Kidney (tissue), 14 donors: Measurements from ENCODE around the gene NF1. TPM values are rescaled to one million over a fixed set of nuclear protein-coding genes. Genes with fewer than 3 reads are reported as not detected.
"Not testable (repeated sequence)": the region's sequence is repeated elsewhere in the genome, so short reads cannot be mapped to it uniquely, and the experiment has no call there.

Experiments
- DNase-seq, 5 donors: peaks; one replicate each; pipeline ENCODE4 v3.0.0-alpha.2; 2013 to 2020
- FAIRE-seq: peaks from 2 replicates; lab custom pipeline; 2012; peaks lifted over from hg19 to GRCh38; lab: Jason Lieb, UNC
- H3K27ac ChIP-seq, 2 donors: one replicate each; pipeline ENCODE4 v1.7.0; 2013; ENCODE audit warnings: low read depth in 2 of 2, low read length in 2 of 2, inconsistent platforms in 1 of 2
- H3K27me3 ChIP-seq: one replicate; pipeline ENCODE4 v1.7.1; 2013; ENCODE audit warnings: low read length, inconsistent platforms; ENCODE audit not compliant: control insufficient read depth, insufficient read depth
- H3K36me3 ChIP-seq, 3 donors: one replicate each; pipeline versions ENCODE4 v1.7.0 to v1.7.1; 2013; ENCODE audit warnings: low read length in 3 of 3, control low read depth in 1 of 3, inconsistent platforms in 1 of 3; ENCODE audit not compliant: insufficient read depth in 3 of 3, control insufficient read depth in 2 of 3
- H3K4me1 ChIP-seq, 3 donors: one replicate each; pipeline versions ENCODE4 v1.7.0 to v1.7.1; 2013; ENCODE audit warnings: low read length in 3 of 3, inconsistent platforms in 1 of 3, low read depth in 1 of 3; ENCODE audit not compliant: control insufficient read depth in 2 of 3, insufficient read depth in 2 of 3
- H3K4me3 ChIP-seq, 3 donors: one replicate each; pipeline versions ENCODE4 v1.7.0 to v1.8.1; 2013; ENCODE audit warnings: low read length in 3 of 3, control low read depth in 1 of 3, inconsistent platforms in 1 of 3
- H3K9ac ChIP-seq, 3 donors: one replicate each; pipeline versions ENCODE4 v1.7.0 to v1.7.1; 2013; ENCODE audit warnings: low read length in 3 of 3, control low read depth in 1 of 3, inconsistent platforms in 1 of 3
- H3K9me3 ChIP-seq, 3 donors: one replicate each; pipeline versions ENCODE4 v1.7.0 to v1.7.1; 2013; ENCODE audit warnings: low read length in 3 of 3, control low read depth in 1 of 3, inconsistent platforms in 1 of 3; ENCODE audit not compliant: control insufficient read depth in 2 of 3, insufficient read depth in 1 of 3
- CTCF ChIP-seq: IDR thresholded peaks from 3 replicates; pipeline ENCODE4 v1.5.1; 2012; ENCODE audit warnings: mild to moderate bottlenecking, moderate library complexity, borderline replicate concordance; ENCODE audit not compliant: insufficient read depth; ENCODE audit errors: extremely low read depth
- intact Hi-C: fragments of 100-400 bp; cut with DNase I; formaldehyde crosslinking; loops from one replicate; pipeline ENCODE4 v1.11.1; 2022
- polyA plus RNA-seq: library from polyadenylated mRNA; stranded (reverse); fragments of 350-450 nt; fragmentation: Illumina TruSeq; extraction: RNeasy Lipid Tissue Mini Kit (QIAGEN cat#74804); gene quantifications from one replicate; pipeline ENCODE4 v1.2.3, GENCODE V29; 2014; ENCODE audit warnings: low read depth, low replicate concordance; ENCODE audit not compliant: insufficient read depth
- total RNA-seq: library from RNA; stranded (reverse); fragmentation: NEBNext Ultra II Directional; extraction: Animal tissue kit (Norgen Biotek cat#: 25700); gene quantifications from one replicate; pipeline ENCODE4 v1.2.1, GENCODE V29; 2021
- donor health status: control.
- donor health status: control.
- donor health status: control.
- donor health status: control.
- donor health status: control.
- donor health status: DM: yes; HTN: yes; CAD: no.
- donor health status: Normal renal cell carcinoma (clear cell type).

Gene NF1
- total and polyA plus RNA-seq, 2 donors from 2014 or later = 7.8 to 61.3 TPM

GRCh38 chr17:31310260-31310659 lies 215.5 kb downstream of the NF1 start:
- H3K4me3 ChIP-seq = no peak overlapping the region
- FAIRE-seq (no peak), DNase-seq (no peak)
- no peaks in the 10 kb centered on the region for H3K4me1 ChIP-seq
- no peaks in the 10 kb centered on the region for H3K9me3 ChIP-seq
- no peaks in the 10 kb centered on the region for H3K27me3 ChIP-seq
- H3K36me3 ChIP-seq = no peaks in the 10 kb centered on the region
- intact Hi-C loops = no loop called here
- TF ChIP-seq CTCF = no peak
- no peak overlapping the region for H3K27ac ChIP-seq
- no peak overlapping the region for H3K9ac ChIP-seq

GRCh38 chr17:31310886-31311285 lies 216.1 kb downstream of the NF1 start:
- no peak for FAIRE-seq
- Histone ChIP-seq H3K4me1 (no peaks in the 10 kb centered on the region), H3K9me3 (no peaks in the 10 kb centered on the region), H3K9ac (no peak overlapping the region), H3K4me3 (no peak overlapping the region), H3K36me3 (no peaks in the 10 kb centered on the region), H3K27ac (no peak overlapping the region), H3K27me3 (no peaks in the 10 kb centered on the region)
- no peak for TF ChIP-seq CTCF
- DNase-seq = no peak
- intact Hi-C loops = no loop called here

GRCh38 chr17:31311526-31311925 lies 216.7 kb downstream of the NF1 start:
- no peaks in the 10 kb centered on the region for H3K27me3 ChIP-seq
- no peaks in the 10 kb centered on the region for H3K36me3 ChIP-seq
- no peak overlapping the region for H3K4me3 ChIP-seq

GRCh38 chr17:31312223-31312622 lies 217.4 kb downstream of the NF1 start:
- intact Hi-C loops, DNase-seq, H3K9ac ChIP-seq, H3K36me3 ChIP-seq, H3K9me3 ChIP-seq, H3K27ac ChIP-seq, FAIRE-seq, H3K27me3 ChIP-seq, H3K4me3 ChIP-seq, H3K4me1 ChIP-seq: not testable (repeated sequence)

More at GRCh38 chr17:31311526-31311925, 216.7 kb downstream of the NF1 start:
- FAIRE-seq (no peak), DNase-seq (no peak)
- H3K4me1 ChIP-seq = no peaks in the 10 kb centered on the region
- TF ChIP-seq CTCF = no peak
- no peaks in the 10 kb centered on the region for H3K9me3 ChIP-seq
- no peak overlapping the region for H3K9ac ChIP-seq
- no peak overlapping the region for H3K27ac ChIP-seq
- intact Hi-C loops = no loop called here
